ENCODE measurements around the gene C5AR1. TPM values are rescaled to one million over a fixed set of nuclear protein-coding genes. Genes with fewer than 3 reads are reported as not detected.
"Not testable (repeated sequence)": the region's sequence is repeated elsewhere in the genome, so short reads cannot be mapped to it uniquely, and the experiment has no call there.

The C5AR1 gene
- total RNA-seq, 1 donor from 2014 or later, result not detected

GRCh38 chr19:47362321-47362720 lies 52.7 kb downstream of the C5AR1 start:
- no peak for DNase-seq (ENCODE audit: low read depth)

- DNase-seq (ENCODE audit: low read depth), result no peak
These were observed 54.3 kb downstream of the C5AR1 start for GRCh38 chr19:47363758-47364531.

GRCh38 chr19:47365455-47365854 lies 55.8 kb downstream of the C5AR1 start:
- DNase-seq (ENCODE audit: low read depth), result not testable (repeated sequence)

GRCh38 chr19:47370045-47370611 lies 60.5 kb downstream of the C5AR1 start:
- DNase-seq (ENCODE audit: low read depth), result no peak

GRCh38 chr19:47371261-47371660 lies 61.6 kb downstream of the C5AR1 start:
- no peak for DNase-seq (ENCODE audit: low read depth)

Other genes with a start within 250 kb of the C5AR1 start
- 10.1 and 11.3 TPM in 2 replicates for gene ZC3H4, start 196.1 kb upstream of the C5AR1 start, total RNA-seq
- gene SAE1, start 179.0 kb upstream of the C5AR1 start, total RNA-seq, result 144 and 177 TPM in 2 replicates
- gene BBC3, start 78.7 kb upstream of the C5AR1 start, total RNA-seq, result 13.2 and 18.0 TPM in 2 replicates
- 5.9 and 6.9 TPM in 2 replicates for gene CCDC9, start 53.3 kb upstream of the C5AR1 start, total RNA-seq
- gene INAFM1, start 35.0 kb upstream of the C5AR1 start, total RNA-seq, result 1.8 and 1.9 TPM in 2 replicates
- gene C5AR2, start 22.3 kb downstream of the C5AR1 start, total RNA-seq, result not detected in 2 replicates
- 9.9 and 14.4 TPM in 2 replicates for gene DHX34, start 39.5 kb downstream of the C5AR1 start, total RNA-seq
- 4.4 and 4.9 TPM in 2 replicates for gene MEIS3, start 109.7 kb downstream of the C5AR1 start, total RNA-seq
- not detected in 2 replicates for gene SLC8A2, start 162.0 kb downstream of the C5AR1 start, total RNA-seq
- 5.7 and 12.5 TPM in 2 replicates for gene KPTN, start 174.4 kb downstream of the C5AR1 start, total RNA-seq
- gene NAPA, start 205.2 kb downstream of the C5AR1 start, total RNA-seq, result 195 and 246 TPM in 2 replicates

All from myocyte (in vitro differentiated cells).